Measurements from ENCODE around the gene OR51B2.

DNA sequence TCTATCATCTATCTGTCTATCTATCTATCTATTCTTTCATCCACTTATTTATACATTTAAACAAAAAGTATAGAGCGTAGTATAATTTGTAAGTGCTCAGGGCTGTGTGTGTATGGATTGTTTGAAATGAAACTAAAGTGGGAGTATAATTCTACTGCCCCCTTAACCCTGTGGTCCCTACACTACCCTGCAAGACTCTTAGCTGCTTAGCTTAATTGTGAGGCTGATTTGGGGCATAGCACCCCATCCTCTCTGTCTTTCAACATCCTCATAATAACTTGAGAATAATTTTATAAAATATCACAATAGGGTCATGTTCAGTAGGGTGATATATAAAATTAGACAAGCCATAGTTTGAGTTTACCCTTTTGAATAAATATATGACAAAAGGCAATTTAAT lies 34.0 kb downstream of the OR51B2 start:
- TF ChIP-seq, protein P1, sequence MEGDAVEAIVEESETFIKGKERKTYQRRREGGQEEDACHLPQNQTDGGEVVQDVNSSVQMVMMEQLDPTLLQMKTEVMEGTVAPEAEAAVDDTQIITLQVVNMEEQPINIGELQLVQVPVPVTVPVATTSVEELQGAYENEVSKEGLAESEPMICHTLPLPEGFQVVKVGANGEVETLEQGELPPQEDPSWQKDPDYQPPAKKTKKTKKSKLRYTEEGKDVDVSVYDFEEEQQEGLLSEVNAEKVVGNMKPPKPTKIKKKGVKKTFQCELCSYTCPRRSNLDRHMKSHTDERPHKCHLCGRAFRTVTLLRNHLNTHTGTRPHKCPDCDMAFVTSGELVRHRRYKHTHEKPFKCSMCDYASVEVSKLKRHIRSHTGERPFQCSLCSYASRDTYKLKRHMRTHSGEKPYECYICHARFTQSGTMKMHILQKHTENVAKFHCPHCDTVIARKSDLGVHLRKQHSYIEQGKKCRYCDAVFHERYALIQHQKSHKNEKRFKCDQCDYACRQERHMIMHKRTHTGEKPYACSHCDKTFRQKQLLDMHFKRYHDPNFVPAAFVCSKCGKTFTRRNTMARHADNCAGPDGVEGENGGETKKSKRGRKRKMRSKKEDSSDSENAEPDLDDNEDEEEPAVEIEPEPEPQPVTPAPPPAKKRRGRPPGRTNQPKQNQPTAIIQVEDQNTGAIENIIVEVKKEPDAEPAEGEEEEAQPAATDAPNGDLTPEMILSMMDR (IDR thresholded peaks at IDR 0.05; ENCODE audit: low read depth, low read length, poor library complexity, severe bottlenecking), result no peak
- TF ChIP-seq EZH2phosphoT487 (IDR thresholded peaks at IDR 0.05; ENCODE audit: borderline replicate concordance, low read length), result no peak

All from DOHH2 (cell line).